Stimulated activated naive CD4-positive, alpha-beta T cell (primary cell): ENCODE results near the gene FILIP1.

Source experiments
- DNase-seq, 6 experiments: peaks; one replicate each; lab custom pipeline; 2025; lab: John Stamatoyannopoulos, UW

Gene FILIP1, protein sequence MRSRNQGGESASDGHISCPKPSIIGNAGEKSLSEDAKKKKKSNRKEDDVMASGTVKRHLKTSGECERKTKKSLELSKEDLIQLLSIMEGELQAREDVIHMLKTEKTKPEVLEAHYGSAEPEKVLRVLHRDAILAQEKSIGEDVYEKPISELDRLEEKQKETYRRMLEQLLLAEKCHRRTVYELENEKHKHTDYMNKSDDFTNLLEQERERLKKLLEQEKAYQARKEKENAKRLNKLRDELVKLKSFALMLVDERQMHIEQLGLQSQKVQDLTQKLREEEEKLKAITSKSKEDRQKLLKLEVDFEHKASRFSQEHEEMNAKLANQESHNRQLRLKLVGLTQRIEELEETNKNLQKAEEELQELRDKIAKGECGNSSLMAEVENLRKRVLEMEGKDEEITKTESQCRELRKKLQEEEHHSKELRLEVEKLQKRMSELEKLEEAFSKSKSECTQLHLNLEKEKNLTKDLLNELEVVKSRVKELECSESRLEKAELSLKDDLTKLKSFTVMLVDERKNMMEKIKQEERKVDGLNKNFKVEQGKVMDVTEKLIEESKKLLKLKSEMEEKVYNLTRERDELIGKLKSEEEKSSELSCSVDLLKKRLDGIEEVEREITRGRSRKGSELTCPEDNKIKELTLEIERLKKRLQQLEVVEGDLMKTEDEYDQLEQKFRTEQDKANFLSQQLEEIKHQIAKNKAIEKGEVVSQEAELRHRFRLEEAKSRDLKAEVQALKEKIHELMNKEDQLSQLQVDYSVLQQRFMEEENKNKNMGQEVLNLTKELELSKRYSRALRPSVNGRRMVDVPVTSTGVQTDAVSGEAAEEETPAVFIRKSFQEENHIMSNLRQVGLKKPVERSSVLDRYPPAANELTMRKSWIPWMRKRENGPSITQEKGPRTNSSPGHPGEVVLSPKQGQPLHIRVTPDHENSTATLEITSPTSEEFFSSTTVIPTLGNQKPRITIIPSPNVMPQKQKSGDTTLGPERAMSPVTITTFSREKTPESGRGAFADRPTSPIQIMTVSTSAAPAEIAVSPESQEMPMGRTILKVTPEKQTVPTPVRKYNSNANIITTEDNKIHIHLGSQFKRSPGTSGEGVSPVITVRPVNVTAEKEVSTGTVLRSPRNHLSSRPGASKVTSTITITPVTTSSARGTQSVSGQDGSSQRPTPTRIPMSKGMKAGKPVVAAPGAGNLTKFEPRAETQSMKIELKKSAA (N-terminal part only)

DNA sequence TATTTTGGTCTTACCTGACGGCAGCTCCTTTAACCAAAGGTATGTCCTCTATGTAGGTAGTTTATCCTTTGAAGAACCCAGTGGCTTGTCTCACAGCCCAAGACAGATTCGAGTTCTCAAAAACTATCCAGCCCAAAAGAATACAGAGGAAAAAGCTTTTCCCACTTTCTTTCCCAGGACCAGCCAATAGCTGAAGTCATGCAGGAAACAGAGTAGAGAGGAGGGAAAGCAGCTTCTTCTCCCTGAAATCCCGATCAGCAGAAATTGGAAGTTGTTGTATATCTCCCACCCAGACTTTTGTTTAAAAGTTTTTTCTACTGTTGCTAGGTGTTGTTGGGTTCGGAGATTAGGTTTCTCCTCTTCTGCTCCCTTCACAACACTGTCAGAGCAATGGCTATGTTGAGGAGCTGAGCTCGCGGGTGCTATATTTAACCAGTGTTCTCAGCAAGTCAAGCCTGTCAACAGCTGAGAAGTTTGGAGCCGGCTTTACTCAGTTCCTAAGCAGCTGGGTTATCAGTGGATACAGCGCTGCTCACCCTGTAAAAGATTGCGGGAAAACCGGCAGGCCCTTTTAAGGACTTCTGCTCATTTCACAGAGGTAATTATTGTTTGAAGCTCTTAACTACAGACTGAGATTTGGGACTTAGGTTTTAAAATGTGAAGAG is at the start of gene FILIP1:
FILIP1 (minus strand) TSS at position 401 of the 665 bp plus-strand sequence. CDS start 78,828 bp downstream, outside the sequence.
- no peak for DNase-seq

GRCh38 chr6:75543311-75543710 is 49.7 kb upstream of the FILIP1 start:
- no peak for DNase-seq

- DNase-seq = no peak
These were observed 45.5 kb upstream of the FILIP1 start for GRCh38 chr6:75539136-75539535.

- DNase-seq = no peak
These were observed 38.9 kb upstream of the FILIP1 start for GRCh38 chr6:75532521-75532920.

DNA sequence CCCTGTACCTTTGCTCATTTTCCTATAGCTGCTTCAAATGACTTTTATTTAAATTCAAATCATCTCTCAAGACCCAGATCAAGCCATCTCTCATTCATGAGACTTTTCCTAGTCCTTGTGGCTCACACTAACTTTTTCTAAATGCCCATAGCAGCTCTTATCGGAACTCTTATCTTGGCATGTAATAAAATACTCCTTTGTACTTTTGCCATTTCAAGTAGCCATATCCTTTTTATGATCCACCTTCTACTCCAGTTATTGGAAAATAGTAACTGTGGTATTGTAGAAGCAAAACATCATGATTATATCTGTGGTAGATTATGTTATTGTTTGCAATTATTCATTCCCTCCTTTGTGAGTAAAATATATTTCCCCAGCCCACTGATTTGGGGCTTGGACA is 37.6 kb upstream of the FILIP1 start:
- no peak for DNase-seq

DNA sequence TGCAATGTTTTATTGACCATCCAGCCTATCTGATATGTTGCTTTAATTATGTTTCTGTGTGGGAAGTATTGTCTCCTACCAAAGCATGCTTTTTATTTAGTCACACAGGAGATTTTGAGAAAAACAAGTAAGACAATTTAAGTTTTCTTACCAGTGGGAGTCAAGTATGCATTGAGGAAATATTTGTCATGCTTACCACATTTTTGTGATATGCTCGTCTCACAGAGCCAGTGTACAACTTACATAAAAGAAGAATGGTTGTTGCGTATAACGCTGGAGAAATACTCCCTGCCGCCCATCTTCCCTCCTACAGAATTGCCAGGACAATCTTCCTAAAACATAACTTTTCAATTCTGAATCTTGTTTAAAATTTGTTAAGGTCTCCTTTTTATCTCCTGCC is 37.1 kb upstream of the FILIP1 start:
- no peak for DNase-seq

GRCh38 chr6:75528423-75528822 is 34.8 kb upstream of the FILIP1 start:
- no peak for DNase-seq

- DNase-seq = peak in 5 of 6 experiments; percentile 20 to 66 (median 25)
These were observed 33.0 kb upstream of the FILIP1 start for GRCh38 chr6:75526502-75527127.

DNA sequence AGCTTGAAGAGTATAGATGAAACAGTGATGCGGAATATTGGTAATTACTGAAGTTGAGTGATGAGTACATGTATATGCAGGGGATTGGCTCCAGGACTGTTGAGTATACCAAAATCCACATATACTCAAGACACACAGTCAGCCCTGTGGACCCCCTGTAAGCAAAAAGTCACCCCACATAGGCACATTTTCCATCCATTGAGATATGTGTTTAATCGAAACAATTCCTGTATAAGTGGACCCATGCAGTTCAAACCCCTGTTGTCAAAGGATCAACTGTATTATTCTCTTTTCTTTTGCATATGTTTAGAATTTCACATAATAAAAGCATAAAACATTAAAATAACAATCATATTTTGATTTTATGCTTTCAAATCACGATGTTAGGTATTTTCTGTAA is 32.1 kb upstream of the FILIP1 start:
- DNase-seq = no peak

GRCh38 chr6:75524322-75524972 is 30.8 kb upstream of the FILIP1 start:
- no peak for DNase-seq

- DNase-seq = no peak
These were observed 23.2 kb upstream of the FILIP1 start for GRCh38 chr6:75516757-75517156.

GRCh38 chr6:75512591-75512990 is 19.0 kb upstream of the FILIP1 start:
- DNase-seq = no peak

- DNase-seq = no peak
These were observed 11.8 kb upstream of the FILIP1 start for GRCh38 chr6:75505424-75505823.

- no peak for DNase-seq
These were observed 11.0 kb upstream of the FILIP1 start for GRCh38 chr6:75504465-75505222.

DNA sequence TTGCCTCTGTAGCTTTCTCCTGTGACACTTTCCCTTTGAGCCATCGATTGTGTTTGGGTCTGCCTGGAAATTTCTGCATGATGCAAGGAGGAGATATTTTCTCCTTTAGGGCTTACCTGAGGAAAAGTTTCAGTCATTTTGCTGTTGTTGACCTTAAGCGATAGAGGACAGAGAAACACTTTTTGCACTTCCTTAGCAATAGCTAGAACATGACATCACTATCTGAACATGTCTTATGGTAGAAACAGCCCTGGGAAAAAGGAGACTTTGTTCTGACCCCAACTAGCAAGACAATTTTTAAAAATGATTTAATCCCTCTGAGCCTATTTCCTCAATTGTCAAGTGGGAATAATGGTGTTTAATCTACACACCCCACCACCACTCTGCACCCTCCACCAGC is 9.7 kb upstream of the FILIP1 start:
- no peak for DNase-seq

GRCh38 chr6:75502884-75503283 is 9.3 kb upstream of the FILIP1 start:
- DNase-seq = no peak

DNA sequence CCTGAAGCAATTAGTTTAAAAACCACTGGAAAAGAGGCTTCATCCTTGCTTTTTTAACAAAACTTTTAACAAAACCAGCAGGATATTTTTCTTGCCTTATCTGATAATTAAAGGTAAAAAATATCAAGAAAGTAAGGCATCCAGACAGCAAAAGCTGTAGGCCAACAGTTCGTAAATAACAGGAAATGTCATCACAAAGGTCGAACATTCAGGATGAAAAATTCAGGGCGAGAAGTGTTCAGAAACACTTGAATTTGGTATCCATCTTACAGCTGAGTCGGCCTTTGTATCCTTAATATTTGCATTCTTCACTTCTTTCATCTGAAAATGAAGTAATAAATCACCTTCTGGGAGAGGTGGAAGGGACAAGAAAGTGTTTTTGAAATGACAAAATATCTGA is 8.2 kb upstream of the FILIP1 start:
- DNase-seq = no peak

DNA sequence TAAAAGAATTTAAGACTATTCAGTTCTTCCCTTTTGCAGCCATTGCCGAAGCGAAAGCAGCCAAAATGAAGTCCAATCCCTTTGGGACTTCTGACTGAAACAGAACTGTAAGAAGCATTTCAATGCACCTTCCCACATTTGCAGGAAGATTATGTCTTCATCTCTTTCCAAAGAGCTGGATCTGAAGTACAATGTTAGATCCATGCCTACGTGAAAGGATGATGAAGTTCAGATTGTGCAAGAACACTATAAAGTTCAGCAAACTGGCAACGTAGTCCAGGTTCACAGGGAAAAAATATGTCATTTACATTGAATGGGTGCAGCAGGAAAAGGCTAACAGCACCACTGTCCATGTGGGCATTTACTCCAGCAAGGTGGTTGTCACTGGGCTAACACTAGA is 6.0 kb upstream of the FILIP1 start:
- DNase-seq = no peak

- no peak for DNase-seq
These were observed 5.3 kb upstream of the FILIP1 start for GRCh38 chr6:75498862-75499261.

- DNase-seq = no peak
These were observed 4.4 kb upstream of the FILIP1 start for GRCh38 chr6:75497994-75498393.
